WTC11 (cell line): ENCODE data around the gene ARPC1A. TPM values are rescaled to one million over a fixed set of nuclear protein-coding genes. Genes with fewer than 3 reads are reported as not detected.

Source experiments
- ATAC-seq: fragments of 200-7000 bp; cut with Tn5 transposase; 2 replicates; pipeline ENCODE4 v1.10.0; 2021; ENCODE audit warnings: mild to moderate bottlenecking, moderate library complexity
- CTCF ChIA-PET: fragments of 300-600 bp; sonication (Branson Sonifier 250); formaldehyde crosslinking; loops from one replicate; lab custom pipeline; 2021; ENCODE audit warnings: antibody characterized with exemption; lab: Charles Lee
- POLR2A ChIA-PET: fragments of 350-600 bp; sonication (Branson Sonifier 250); formaldehyde crosslinking; loops from one replicate; lab custom pipeline; 2021; ENCODE audit warnings: antibody characterized with exemption; lab: Charles Lee
- DNase-seq: peaks from one replicate; pipeline ENCODE4 v3.0.0; 2021; ENCODE audit warnings: low spot score
- H3K27ac Mint-ChIP-seq: 2 replicates; pipeline ENCODE4 v1.8.0; 2021; ENCODE audit warnings: mixed read lengths
- H3K27me3 Mint-ChIP-seq: 2 replicates; pipeline ENCODE4 v1.8.0; 2021; ENCODE audit warnings: low read depth, mild to moderate bottlenecking, moderate library complexity, mixed read lengths
- H3K36me3 Mint-ChIP-seq: 2 replicates; pipeline ENCODE4 v1.8.0; 2021; ENCODE audit warnings: mixed read lengths
- H3K4me1 Mint-ChIP-seq: 2 replicates; pipeline ENCODE4 v1.8.0; 2022; ENCODE audit warnings: mixed read lengths
- H3K4me3 Mint-ChIP-seq: 2 replicates; pipeline ENCODE4 v1.8.0; 2021; ENCODE audit warnings: mild to moderate bottlenecking, moderate library complexity, mixed read lengths
- H3K9me3 Mint-ChIP-seq: 2 replicates; pipeline ENCODE4 v1.8.0; 2021; ENCODE audit warnings: mixed read lengths
- AR ChIP-seq: fragments of 250-450 bp; sonication (Bioruptor Pico); IDR thresholded peaks from 2 replicates; pipeline ENCODE4 v1.9.0; 2021; ENCODE audit warnings: mild to moderate bottlenecking
- ARID4B ChIP-seq: sonication (generic); formaldehyde crosslinking; IDR thresholded peaks from 2 replicates; pipeline ENCODE4 v1.8.0; 2023; ENCODE audit warnings: missing genetic modification reagents, mild to moderate bottlenecking, borderline replicate concordance
- ATF2 ChIP-seq: sonication (generic); formaldehyde crosslinking; IDR thresholded peaks from 2 replicates; pipeline ENCODE4 v1.8.1; 2022; ENCODE audit warnings: low read depth, missing genetic modification reagents, borderline replicate concordance
- E2F4 ChIP-seq: sonication (generic); formaldehyde crosslinking; IDR thresholded peaks from 2 replicates; pipeline ENCODE4 v1.8.1; 2022; ENCODE audit warnings: low read depth, mild to moderate bottlenecking, moderate library complexity, missing genetic modification reagents, borderline replicate concordance
- E2F5 ChIP-seq: sonication (generic); formaldehyde crosslinking; IDR thresholded peaks from 2 replicates; pipeline ENCODE4 v1.8.1; 2022; ENCODE audit warnings: mild to moderate bottlenecking, moderate library complexity, missing genetic modification reagents
- EMX1 ChIP-seq: fragments of 250-450 bp; sonication (Bioruptor Pico); IDR thresholded peaks from 2 replicates; pipeline ENCODE4 v1.8.0; 2021; ENCODE audit warnings: mild to moderate bottlenecking
- IRF1 ChIP-seq: sonication (generic); formaldehyde crosslinking; IDR thresholded peaks from 2 replicates; pipeline ENCODE4 v1.8.0; 2023; ENCODE audit warnings: missing genetic modification reagents
- MAX ChIP-seq: sonication (generic); formaldehyde crosslinking; IDR thresholded peaks from 2 replicates; pipeline ENCODE4 v1.8.0; 2022; ENCODE audit warnings: mild to moderate bottlenecking, missing genetic modification reagents
- MLX ChIP-seq: sonication (generic); formaldehyde crosslinking; IDR thresholded peaks from 2 replicates; pipeline ENCODE4 v1.8.1; 2023; ENCODE audit warnings: mild to moderate bottlenecking, missing genetic modification reagents, moderate library complexity
- NFE2L1 ChIP-seq: sonication (generic); formaldehyde crosslinking; IDR thresholded peaks from 2 replicates; pipeline ENCODE4 v1.8.1; 2023; ENCODE audit warnings: missing genetic modification reagents
- NFYB ChIP-seq: sonication (generic); formaldehyde crosslinking; conservative IDR thresholded peaks from 2 replicates; pipeline ENCODE4 v1.8.0; 2022; ENCODE audit warnings: low read depth, missing genetic modification reagents
- NR3C1 ChIP-seq: sonication (generic); formaldehyde crosslinking; conservative IDR thresholded peaks from 2 replicates; pipeline ENCODE4 v1.8.1; 2023; ENCODE audit warnings: low read depth, mild to moderate bottlenecking, missing genetic modification reagents
- OVOL2 ChIP-seq: fragments of 250-450 bp; sonication (Bioruptor Pico); IDR thresholded peaks from 2 replicates; pipeline ENCODE4 v1.9.0; 2021; ENCODE audit warnings: mild to moderate bottlenecking, borderline replicate concordance
- PRRX2 ChIP-seq: fragments of 250-450 bp; sonication (Bioruptor Pico); IDR thresholded peaks from 2 replicates; pipeline ENCODE4 v1.8.0; 2021; ENCODE audit warnings: mild to moderate bottlenecking
- RORB ChIP-seq: fragments of 250-450 bp; sonication (Bioruptor Pico); IDR thresholded peaks from 2 replicates; pipeline ENCODE4 v1.9.0; 2021; ENCODE audit warnings: mild to moderate bottlenecking
- SMAD3 ChIP-seq: sonication (generic); formaldehyde crosslinking; IDR thresholded peaks from 2 replicates; pipeline ENCODE4 v1.8.0; 2022; ENCODE audit warnings: missing genetic modification reagents, mild to moderate bottlenecking, borderline replicate concordance
- TCF7 ChIP-seq: sonication (generic); formaldehyde crosslinking; IDR thresholded peaks from 2 replicates; pipeline ENCODE4 v1.8.0; 2022; ENCODE audit warnings: mild to moderate bottlenecking, low read depth, missing genetic modification reagents, moderate library complexity
- TEAD1 ChIP-seq: sonication (generic); formaldehyde crosslinking; IDR thresholded peaks from 2 replicates; pipeline ENCODE4 v1.8.0; 2022; ENCODE audit warnings: mild to moderate bottlenecking, missing genetic modification reagents
- TP53 ChIP-seq: sonication (generic); formaldehyde crosslinking; IDR thresholded peaks from 2 replicates; pipeline ENCODE4 v1.8.1; 2023; ENCODE audit warnings: mild to moderate bottlenecking, missing genetic modification reagents
- USF1 ChIP-seq: sonication (generic); formaldehyde crosslinking; IDR thresholded peaks from 2 replicates; pipeline ENCODE4 v1.8.0; 2022; ENCODE audit warnings: mild to moderate bottlenecking, missing genetic modification reagents
- ZNF396 ChIP-seq: fragments of 250-450 bp; sonication (Bioruptor Pico); IDR thresholded peaks from 2 replicates; pipeline ENCODE4 v1.8.0; 2021; ENCODE audit warnings: mild to moderate bottlenecking, moderate library complexity, borderline replicate concordance
- ZNF671 ChIP-seq: fragments of 250-450 bp; sonication (Bioruptor Pico); IDR thresholded peaks from 2 replicates; pipeline ENCODE4 v1.8.0; 2021; ENCODE audit warnings: mild to moderate bottlenecking
- total RNA-seq: library from RNA; stranded (reverse); gene quantifications from 3 replicates; pipeline ENCODE4 v1.2.3, GENCODE V29; 2021

The ARPC1A gene
- total RNA-seq, 1 experiment from 2014 or later = 149 TPM

GRCh38 chr7:99325001-99325493 is 651 bp upstream of the ARPC1A start:
- H3K36me3 Mint-ChIP-seq = no peaks in the 10 kb centered on the region
- ATAC-seq (peak; percentile 7; the same call in 1 of the 2 replicates), DNase-seq (no peak)
- peaks cover 20% of the 10 kb centered on the region for H3K4me1 Mint-ChIP-seq
- no peaks in the 10 kb centered on the region for H3K9me3 Mint-ChIP-seq
- H3K27ac Mint-ChIP-seq = no peak overlapping the region
- TF ChIP-seq IRF1 (CRISPR knock-in tag) = no peak
- TF ChIP-seq MLX = no peak
- TF ChIP-seq EMX1 (CRISPR knock-in tag) = no peak
- TF ChIP-seq OVOL2 (CRISPR knock-in tag) = no peak
- TF ChIP-seq SMAD3 (CRISPR knock-in tag) = no peak
- TF ChIP-seq ZNF671 (CRISPR knock-in tag) = no peak
- TF ChIP-seq ZNF396 (CRISPR knock-in tag) = no peak
- no peak for TF ChIP-seq AR (CRISPR knock-in tag)
- no peak for TF ChIP-seq E2F4
- TF ChIP-seq NFE2L1 (CRISPR knock-in tag) = no peak
- no peak for TF ChIP-seq MAX (CRISPR knock-in tag)
- no peak for TF ChIP-seq ATF2
- no peak for TF ChIP-seq RORB (CRISPR knock-in tag)
- CTCF ChIA-PET = interaction anchor here (0.6 to 2.6 kb wide), 2 partner anchors 10 to 289 kb away, joined by 4 to 11 read pairs; no protein-coding TSS in a partner anchor
- no peaks in the 10 kb centered on the region for H3K27me3 Mint-ChIP-seq
- H3K4me3 Mint-ChIP-seq = peak overlapping the region; percentile 80
- POLR2A ChIA-PET = interaction anchor here (0.6 kb wide), 1 partner anchor 13 kb away, joined by 5 read pairs; no protein-coding TSS in a partner anchor

GRCh38 chr7:99326408-99326782 is 697 bp downstream of the ARPC1A start:
- Mint-ChIP-seq H3K9me3 (no peaks in the 10 kb centered on the region), H3K27ac (peak overlapping the region; percentile 42), H3K27me3 (no peaks in the 10 kb centered on the region), H3K4me3 (peak overlapping the region; percentile 80), H3K36me3 (no peaks in the 10 kb centered on the region), H3K4me1 (peaks cover 14% of the 10 kb centered on the region)
- DNase-seq (no peak), ATAC-seq (no peak)
- CTCF ChIA-PET = interaction anchor here (2.6 kb wide), 1 partner anchor 290 kb away, joined by 11 read pairs; no protein-coding TSS in a partner anchor
- POLR2A ChIA-PET = no interaction called here
- TF ChIP-seq TEAD1 (no peak), USF1 (CRISPR knock-in tag) (no peak), NR3C1 (no peak), TP53 (CRISPR knock-in tag) (no peak), E2F5 (no peak), ARID4B (CRISPR knock-in tag) (no peak), NFYB (CRISPR knock-in tag) (no peak), TCF7 (no peak), PRRX2 (CRISPR knock-in tag) (no peak)
